ENCODE results near the gene THAP10.

The THAP10 gene

GRCh38 chr15:70910958-70911357 is 18.7 kb upstream of the THAP10 start:
- no peak for DNase-seq (ENCODE audit: low read depth)
- TF ChIP-seq, protein P1, sequence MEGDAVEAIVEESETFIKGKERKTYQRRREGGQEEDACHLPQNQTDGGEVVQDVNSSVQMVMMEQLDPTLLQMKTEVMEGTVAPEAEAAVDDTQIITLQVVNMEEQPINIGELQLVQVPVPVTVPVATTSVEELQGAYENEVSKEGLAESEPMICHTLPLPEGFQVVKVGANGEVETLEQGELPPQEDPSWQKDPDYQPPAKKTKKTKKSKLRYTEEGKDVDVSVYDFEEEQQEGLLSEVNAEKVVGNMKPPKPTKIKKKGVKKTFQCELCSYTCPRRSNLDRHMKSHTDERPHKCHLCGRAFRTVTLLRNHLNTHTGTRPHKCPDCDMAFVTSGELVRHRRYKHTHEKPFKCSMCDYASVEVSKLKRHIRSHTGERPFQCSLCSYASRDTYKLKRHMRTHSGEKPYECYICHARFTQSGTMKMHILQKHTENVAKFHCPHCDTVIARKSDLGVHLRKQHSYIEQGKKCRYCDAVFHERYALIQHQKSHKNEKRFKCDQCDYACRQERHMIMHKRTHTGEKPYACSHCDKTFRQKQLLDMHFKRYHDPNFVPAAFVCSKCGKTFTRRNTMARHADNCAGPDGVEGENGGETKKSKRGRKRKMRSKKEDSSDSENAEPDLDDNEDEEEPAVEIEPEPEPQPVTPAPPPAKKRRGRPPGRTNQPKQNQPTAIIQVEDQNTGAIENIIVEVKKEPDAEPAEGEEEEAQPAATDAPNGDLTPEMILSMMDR (conservative IDR thresholded peaks at IDR 0.05; ENCODE audit: control insufficient read depth, insufficient read depth, low read depth, low read length): no peak
- no peak overlapping the region for H3K4me3 ChIP-seq (ENCODE audit: control insufficient read depth, low read depth, low read length)

GRCh38 chr15:70907784-70908471 is 15.7 kb upstream of the THAP10 start:
- DNase-seq (ENCODE audit: low read depth): no peak
- TF ChIP-seq, protein P1 (conservative IDR thresholded peaks at IDR 0.05; ENCODE audit: control insufficient read depth, insufficient read depth, low read depth, low read length): peak; percentile 29
- no peak overlapping the region for H3K4me3 ChIP-seq (ENCODE audit: control insufficient read depth, low read depth, low read length)

- DNase-seq (ENCODE audit: low read depth): peak; percentile 54
- TF ChIP-seq, protein P1 (conservative IDR thresholded peaks at IDR 0.05; ENCODE audit: control insufficient read depth, insufficient read depth, low read depth, low read length): no peak
- no peak overlapping the region for H3K4me3 ChIP-seq (ENCODE audit: control insufficient read depth, low read depth, low read length)
Observed at GRCh38 chr15:70906842-70907241, 14.6 kb upstream of the THAP10 start.

DNA sequence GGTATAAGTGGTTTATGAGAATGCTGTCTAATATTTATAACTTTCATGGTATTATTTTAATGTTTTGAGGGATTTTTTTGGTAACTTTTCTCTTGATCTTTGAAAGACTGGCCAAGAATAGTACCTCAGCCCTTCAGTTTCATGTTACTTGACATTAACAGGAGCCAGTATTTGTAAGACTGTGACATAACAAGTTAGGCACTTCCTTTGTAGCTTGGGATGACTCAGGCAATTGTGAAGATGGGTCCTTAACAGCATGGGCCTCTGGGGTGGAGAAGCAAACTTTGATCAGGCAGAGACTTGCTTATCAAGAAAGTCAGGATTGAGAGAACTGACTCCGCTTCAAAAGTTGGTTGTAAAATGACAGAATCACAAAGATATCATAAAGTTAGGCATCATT is 9.9 kb upstream of the THAP10 start:
- H3K4me3 ChIP-seq (ENCODE audit: control insufficient read depth, low read depth, low read length): no peak overlapping the region
- TF ChIP-seq, protein P1 (conservative IDR thresholded peaks at IDR 0.05; ENCODE audit: control insufficient read depth, insufficient read depth, low read depth, low read length): no peak
- peak; percentile 82 for DNase-seq (ENCODE audit: low read depth)

GRCh38 chr15:70892912-70893560 is 803 bp upstream of the THAP10 start:
- TF ChIP-seq, protein P1 (conservative IDR thresholded peaks at IDR 0.05; ENCODE audit: control insufficient read depth, insufficient read depth, low read depth, low read length): peak; percentile 82
- DNase-seq (ENCODE audit: low read depth): peak; percentile 73
- H3K4me3 ChIP-seq (ENCODE audit: control insufficient read depth, low read depth, low read length): peak overlapping the region; percentile 98

GRCh38 chr15:70882361-70882760 is 9.9 kb downstream of the THAP10 start:
- H3K4me3 ChIP-seq (ENCODE audit: control insufficient read depth, low read depth, low read length): no peak overlapping the region
- DNase-seq (ENCODE audit: low read depth): no peak
- TF ChIP-seq, protein P1 (conservative IDR thresholded peaks at IDR 0.05; ENCODE audit: control insufficient read depth, insufficient read depth, low read depth, low read length): no peak
